Caco-2 (cell line): ENCODE measurements around the gene SPART. TPM values are rescaled to one million over a fixed set of nuclear protein-coding genes. Genes with fewer than 3 reads are reported as not detected.

ENCODE experiments used
- Bru-seq: library from RNA; stranded (reverse); fragments of 400-500 nt; gene quantifications from one replicate; lab custom pipeline; 2021; lab: Mats Ljungman, UMichigan
- BruChase-seq, 2 experiments: library from RNA; stranded (reverse); fragments of 400-500 nt; gene quantifications; one replicate each; lab custom pipeline; 2021; lab: Mats Ljungman, UMichigan
- BruUV-seq: library from RNA; stranded (reverse); fragments of 400-500 nt; replicated peaks from 2 replicates; lab custom pipeline; 2021; lab: Mats Ljungman, UMichigan
- CTCF ChIA-PET: fragments of 300-600 bp; sonication (Branson Sonifier 250); formaldehyde crosslinking; loops from one replicate; lab custom pipeline; 2022; ENCODE audit warnings: antibody characterized with exemption; lab: Charles Lee
- POLR2A ChIA-PET: fragments of 300-600 bp; sonication (Branson Sonifier 250); formaldehyde crosslinking; loops from one replicate; lab custom pipeline; 2022; ENCODE audit warnings: antibody characterized with exemption; lab: Charles Lee
- DNase-seq, 2 experiments: peaks; one replicate each; pipeline versions ENCODE4 v3.0.0 to v3.0.0-alpha.2; 2020 to 2022
- H3K27me3 ChIP-seq: replicated peaks from 2 replicates; pipeline ENCODE4 v1.6.0; 2011; ENCODE audit warnings: low read length; ENCODE audit not compliant: control insufficient read depth, insufficient read depth
- H3K36me3 ChIP-seq: 2 replicates; pipeline ENCODE4 v1.5.1; 2011; ENCODE audit warnings: low read length; ENCODE audit not compliant: control insufficient read depth, insufficient read depth
- H3K4me1 ChIP-seq: fragments of 250-450 bp; sonication (Bioruptor Pico); 2 replicates; pipeline ENCODE4 v1.5.1; 2020; ENCODE audit warnings: mild to moderate bottlenecking
- H3K4me3 ChIP-seq: 2 replicates; pipeline ENCODE4 v1.5.1; 2011; ENCODE audit warnings: low read depth, mild to moderate bottlenecking, control low read depth, low read length
- H3K9me3 ChIP-seq: fragments of 250-450 bp; sonication (Bioruptor Pico); 2 replicates; pipeline ENCODE4 v1.5.1; 2020; ENCODE audit warnings: mild to moderate bottlenecking, moderate library complexity
- H3K27ac Mint-ChIP-seq: one replicate; pipeline ENCODE4 v1.8.0; 2022; ENCODE audit warnings: mixed read lengths; ENCODE audit not compliant: unreplicated experiment
- H3K27me3 Mint-ChIP-seq: one replicate; pipeline ENCODE4 v1.8.0; 2022; ENCODE audit warnings: mixed read lengths; ENCODE audit not compliant: insufficient read depth, unreplicated experiment
- H3K36me3 Mint-ChIP-seq: one replicate; pipeline ENCODE4 v1.8.0; 2022; ENCODE audit warnings: mild to moderate bottlenecking, mixed read lengths; ENCODE audit not compliant: insufficient read depth, unreplicated experiment
- H3K4me1 Mint-ChIP-seq: one replicate; pipeline ENCODE4 v1.8.0; 2022; ENCODE audit warnings: low read depth, mixed read lengths; ENCODE audit not compliant: unreplicated experiment
- H3K4me3 Mint-ChIP-seq: one replicate; pipeline ENCODE4 v1.8.0; 2022; ENCODE audit warnings: mild to moderate bottlenecking, moderate library complexity, mixed read lengths; ENCODE audit not compliant: unreplicated experiment
- H3K9me3 Mint-ChIP-seq: one replicate; pipeline ENCODE4 v1.8.0; 2022; ENCODE audit warnings: mixed read lengths; ENCODE audit not compliant: unreplicated experiment
- intact Hi-C: fragments of 100-400 bp; cut with micrococcal nuclease; formaldehyde crosslinking; loops from one replicate; pipeline ENCODE4 v1.10.0; 2022; ENCODE audit not compliant: unreplicated experiment
- long read RNA-seq: library from polyadenylated mRNA; stranded (forward); transcript quantifications from one replicate; pipeline ENCODE4 v2.0.0, GENCODE V29; 2022
- total RNA-seq: library from RNA; stranded (reverse); gene quantifications from 2 replicates; pipeline ENCODE4 v1.2.3, GENCODE V29; 2022
- TF ChIP-seq, protein P1 (sequence below), 2 experiments: fragments of 200-600 bp in 1 of 2; IDR thresholded peaks; 1 replicate in 1 of 2; 2 replicates in 1 of 2; pipeline versions ENCODE4 v1.5.1 to v1.8.0; 2011 to 2022; ENCODE audit warnings: antibody characterized with exemption in 1 of 2, control low read depth in 1 of 2, inconsistent platforms in 1 of 2, low read depth in 1 of 2, low read length in 1 of 2, mild to moderate bottlenecking in 1 of 2, moderate library complexity in 1 of 2; ENCODE audit not compliant: insufficient read depth in 1 of 2, severe bottlenecking in 1 of 2, unreplicated experiment in 1 of 2

SPART gene, protein sequence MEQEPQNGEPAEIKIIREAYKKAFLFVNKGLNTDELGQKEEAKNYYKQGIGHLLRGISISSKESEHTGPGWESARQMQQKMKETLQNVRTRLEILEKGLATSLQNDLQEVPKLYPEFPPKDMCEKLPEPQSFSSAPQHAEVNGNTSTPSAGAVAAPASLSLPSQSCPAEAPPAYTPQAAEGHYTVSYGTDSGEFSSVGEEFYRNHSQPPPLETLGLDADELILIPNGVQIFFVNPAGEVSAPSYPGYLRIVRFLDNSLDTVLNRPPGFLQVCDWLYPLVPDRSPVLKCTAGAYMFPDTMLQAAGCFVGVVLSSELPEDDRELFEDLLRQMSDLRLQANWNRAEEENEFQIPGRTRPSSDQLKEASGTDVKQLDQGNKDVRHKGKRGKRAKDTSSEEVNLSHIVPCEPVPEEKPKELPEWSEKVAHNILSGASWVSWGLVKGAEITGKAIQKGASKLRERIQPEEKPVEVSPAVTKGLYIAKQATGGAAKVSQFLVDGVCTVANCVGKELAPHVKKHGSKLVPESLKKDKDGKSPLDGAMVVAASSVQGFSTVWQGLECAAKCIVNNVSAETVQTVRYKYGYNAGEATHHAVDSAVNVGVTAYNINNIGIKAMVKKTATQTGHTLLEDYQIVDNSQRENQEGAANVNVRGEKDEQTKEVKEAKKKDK
- total RNA-seq (not detected in 2 replicates), Bru-seq, nascent RNA (percentile 2 among the genes with signal in this experiment), BruChase-seq, experiment 1, labeled RNA remaining after a 2-hour chase (percentile 2 among the genes with signal in this experiment), BruChase-seq, experiment 2, labeled RNA remaining after a 6-hour chase (percentile 1 among the genes with signal in this experiment)
- long read RNA-seq, result 0 reads

DNA sequence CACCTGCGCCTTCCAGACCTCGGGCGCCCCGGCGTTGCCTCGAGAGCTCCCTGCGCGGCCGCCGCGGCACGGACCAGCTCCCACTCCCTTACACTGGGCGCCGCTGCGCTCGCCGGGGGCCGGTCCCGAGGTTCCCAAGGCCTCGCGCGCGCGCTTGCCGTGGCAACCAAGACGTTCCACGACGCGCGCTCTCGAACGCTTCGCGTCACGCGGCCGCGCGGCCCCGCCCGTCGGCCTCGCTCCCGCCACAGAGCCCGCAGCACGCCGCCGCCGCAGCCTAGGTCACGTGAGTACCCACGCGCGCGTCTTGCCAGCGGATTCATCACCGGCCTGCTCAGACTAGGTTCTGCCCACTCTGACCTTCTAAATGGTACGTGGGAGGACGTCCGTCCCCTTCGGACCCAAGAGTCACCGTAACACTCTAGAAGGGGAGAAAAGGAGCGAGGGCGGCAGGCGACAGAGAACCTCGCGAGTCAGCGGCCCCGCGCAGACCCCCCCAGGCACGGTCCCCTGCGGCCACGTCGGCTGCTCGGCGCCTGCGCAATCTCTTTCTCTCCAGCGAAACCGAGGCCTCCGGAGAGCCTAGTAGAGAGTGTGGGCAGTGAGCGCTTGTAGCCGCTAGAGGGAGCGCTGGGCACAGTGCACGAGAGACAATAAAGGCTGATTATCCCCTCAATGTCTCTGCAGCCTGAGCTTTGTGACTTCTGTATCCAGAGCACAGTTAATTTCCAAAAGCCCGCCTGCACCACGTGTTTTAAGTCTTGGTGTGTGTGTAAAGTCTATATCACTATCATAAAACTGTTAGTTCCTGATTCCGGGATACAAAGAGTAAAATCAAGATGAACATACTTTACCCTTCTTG, at the start of gene SPART:
Gene SPART, minus strand, starts transcription at position 173 of the 862 bp plus-strand sequence. CDS start 10,564 bp downstream, outside the sequence.
- DNase-seq, result peak in 1 of 2 experiments; percentile 17
- no peaks in the 10 kb centered on the region for H3K4me1 ChIP-seq
- TF ChIP-seq, protein P1, sequence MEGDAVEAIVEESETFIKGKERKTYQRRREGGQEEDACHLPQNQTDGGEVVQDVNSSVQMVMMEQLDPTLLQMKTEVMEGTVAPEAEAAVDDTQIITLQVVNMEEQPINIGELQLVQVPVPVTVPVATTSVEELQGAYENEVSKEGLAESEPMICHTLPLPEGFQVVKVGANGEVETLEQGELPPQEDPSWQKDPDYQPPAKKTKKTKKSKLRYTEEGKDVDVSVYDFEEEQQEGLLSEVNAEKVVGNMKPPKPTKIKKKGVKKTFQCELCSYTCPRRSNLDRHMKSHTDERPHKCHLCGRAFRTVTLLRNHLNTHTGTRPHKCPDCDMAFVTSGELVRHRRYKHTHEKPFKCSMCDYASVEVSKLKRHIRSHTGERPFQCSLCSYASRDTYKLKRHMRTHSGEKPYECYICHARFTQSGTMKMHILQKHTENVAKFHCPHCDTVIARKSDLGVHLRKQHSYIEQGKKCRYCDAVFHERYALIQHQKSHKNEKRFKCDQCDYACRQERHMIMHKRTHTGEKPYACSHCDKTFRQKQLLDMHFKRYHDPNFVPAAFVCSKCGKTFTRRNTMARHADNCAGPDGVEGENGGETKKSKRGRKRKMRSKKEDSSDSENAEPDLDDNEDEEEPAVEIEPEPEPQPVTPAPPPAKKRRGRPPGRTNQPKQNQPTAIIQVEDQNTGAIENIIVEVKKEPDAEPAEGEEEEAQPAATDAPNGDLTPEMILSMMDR (IDR thresholded peaks at IDR 0.05; ENCODE audit: insufficient read depth in 1 of 2, low read depth in 1 of 2, low read length in 1 of 2, severe bottlenecking in 1 of 2, unreplicated experiment in 1 of 2), result peak in 1 of 2 experiments; percentile 40
- ChIA-PET CTCF (no interaction called here), POLR2A (no interaction called here)
- Mint-ChIP-seq H3K27ac (no peak within 1 kb of the TSS), H3K4me3 (no peak within 1 kb of the TSS), H3K9me3 (peaks cover 5% of the 10 kb centered on the region), H3K4me1 (no peaks in the 10 kb centered on the region), H3K27me3 (no peaks in the 10 kb centered on the region), H3K36me3 (no peaks in the 10 kb centered on the region)
- BruUV-seq, result no TSS peak
- intact Hi-C loops, result loop anchor here (1.0 kb wide), 1 partner anchor 49 kb away; no protein-coding TSS in a partner anchor
- no peaks in the 10 kb centered on the region for H3K9me3 ChIP-seq
- H3K27me3 ChIP-seq, result no peaks in the 10 kb centered on the region
- H3K36me3 ChIP-seq, result no peaks in the 10 kb centered on the region
- H3K4me3 ChIP-seq, result no peak within 1 kb of the TSS

- intact Hi-C loops, result loop anchor here (1.0 kb wide), 2 partner anchors 49 to 112 kb away; partner anchors contain the start of gene SPART
- no peaks in the 10 kb centered on the region for H3K4me1 ChIP-seq
- Mint-ChIP-seq H3K9me3 (peaks cover 6% of the 10 kb centered on the region), H3K4me3 (no peak overlapping the region), H3K27me3 (no peaks in the 10 kb centered on the region), H3K4me1 (no peaks in the 10 kb centered on the region), H3K27ac (no peak overlapping the region), H3K36me3 (no peaks in the 10 kb centered on the region)
- POLR2A ChIA-PET, result no interaction called here
- H3K4me3 ChIP-seq, result no peak overlapping the region
- H3K36me3 ChIP-seq, result no peaks in the 10 kb centered on the region
- TF ChIP-seq, protein P1 (IDR thresholded peaks at IDR 0.05; ENCODE audit: insufficient read depth in 1 of 2, low read depth in 1 of 2, low read length in 1 of 2, severe bottlenecking in 1 of 2, unreplicated experiment in 1 of 2), result no peak
- no TSS peak for BruUV-seq
- no peak for DNase-seq
- CTCF ChIA-PET, result interaction anchor here (1.1 kb wide), 1 partner anchor 112 kb away, joined by 3 read pairs; no protein-coding TSS in a partner anchor
- no peaks in the 10 kb centered on the region for H3K27me3 ChIP-seq
- H3K9me3 ChIP-seq, result 0 out of 2 replicates have a peak, but pooled peaks cover 3% of the 10 kb centered on the region
Measured at GRCh38 chr13:36395280-36395679, 49.1 kb upstream of the SPART start.
